Activated T-cell treated with anti-CD3 and anti-CD28 coated beads, Interleukin-2, amount 50 U/mL, for 24 hours (primary cell): Measurements from ENCODE around the gene IFNG.

Experiments used
- DNase-seq: peaks from one replicate; pipeline ENCODE4 v3.0.0-alpha.2; 2020
- H3K27ac Mint-ChIP-seq: 2 replicates; pipeline ENCODE4 v1.8.0; 2020; ENCODE audit warnings: mild to moderate bottlenecking, mixed read lengths
- H3K27me3 Mint-ChIP-seq: 2 replicates; pipeline ENCODE4 v1.8.0; 2020; ENCODE audit warnings: mixed read lengths
- H3K36me3 Mint-ChIP-seq: 2 replicates; pipeline ENCODE4 v1.8.0; 2020; ENCODE audit warnings: low read depth, mixed read lengths
- H3K4me1 Mint-ChIP-seq: 2 replicates; pipeline ENCODE4 v1.8.0; 2020; ENCODE audit warnings: low read depth, mixed read lengths
- H3K4me3 Mint-ChIP-seq: 2 replicates; pipeline ENCODE4 v1.8.0; 2020; ENCODE audit warnings: mild to moderate bottlenecking, moderate library complexity, mixed read lengths
- H3K9me3 Mint-ChIP-seq: 2 replicates; pipeline ENCODE4 v1.8.0; 2020; ENCODE audit warnings: mixed read lengths

IFNG gene

GRCh38 chr12:68114606-68115005 lies 44.9 kb downstream of the IFNG start:
- H3K9me3 Mint-ChIP-seq = no peaks in the 10 kb centered on the region
- no peak overlapping the region for H3K27ac Mint-ChIP-seq
- no peaks in the 10 kb centered on the region for H3K27me3 Mint-ChIP-seq
- DNase-seq = no peak
- no peaks in the 10 kb centered on the region for H3K36me3 Mint-ChIP-seq
- peaks cover 50% of the 10 kb centered on the region for H3K4me1 Mint-ChIP-seq
- no peak overlapping the region for H3K4me3 Mint-ChIP-seq

- Mint-ChIP-seq H3K27me3 (no peaks in the 10 kb centered on the region), H3K27ac (no peak overlapping the region), H3K4me3 (no peak overlapping the region), H3K36me3 (no peaks in the 10 kb centered on the region), H3K9me3 (no peaks in the 10 kb centered on the region), H3K4me1 (peaks cover 45% of the 10 kb centered on the region)
- peak; percentile 58 for DNase-seq
Observed at GRCh38 chr12:68113644-68114043, 45.9 kb downstream of the IFNG start.

- no peak for DNase-seq
- Mint-ChIP-seq H3K27me3 (no peaks in the 10 kb centered on the region), H3K4me3 (no peak overlapping the region), H3K27ac (no peak overlapping the region), H3K36me3 (no peaks in the 10 kb centered on the region), H3K9me3 (no peaks in the 10 kb centered on the region), H3K4me1 (peaks cover 31% of the 10 kb centered on the region)
Observed at GRCh38 chr12:68111995-68112394, 47.5 kb downstream of the IFNG start.

GRCh38 chr12:68109444-68110217 lies 49.9 kb downstream of the IFNG start:
- Mint-ChIP-seq H3K9me3 (no peaks in the 10 kb centered on the region), H3K36me3 (no peaks in the 10 kb centered on the region), H3K4me3 (no peak overlapping the region), H3K4me1 (peaks cover 15% of the 10 kb centered on the region), H3K27ac (no peak overlapping the region), H3K27me3 (no peaks in the 10 kb centered on the region)
- DNase-seq = no peak

- DNase-seq = no peak
- no peak overlapping the region for H3K4me3 Mint-ChIP-seq
- H3K4me1 Mint-ChIP-seq = peaks cover 12% of the 10 kb centered on the region
- no peak overlapping the region for H3K27ac Mint-ChIP-seq
- no peaks in the 10 kb centered on the region for H3K27me3 Mint-ChIP-seq
- no peaks in the 10 kb centered on the region for H3K36me3 Mint-ChIP-seq
- no peaks in the 10 kb centered on the region for H3K9me3 Mint-ChIP-seq
Observed at GRCh38 chr12:68109001-68109400, 50.5 kb downstream of the IFNG start.

GRCh38 chr12:68106660-68107059 lies 52.9 kb downstream of the IFNG start:
- Mint-ChIP-seq H3K9me3 (no peaks in the 10 kb centered on the region), H3K27me3 (no peaks in the 10 kb centered on the region), H3K36me3 (no peaks in the 10 kb centered on the region), H3K27ac (no peak overlapping the region), H3K4me1 (peaks cover 2% of the 10 kb centered on the region), H3K4me3 (no peak overlapping the region)
- DNase-seq = no peak

- H3K4me1 Mint-ChIP-seq = peaks cover 2% of the 10 kb centered on the region
- DNase-seq = no peak
- H3K4me3 Mint-ChIP-seq = no peak overlapping the region
- no peaks in the 10 kb centered on the region for H3K27me3 Mint-ChIP-seq
- H3K9me3 Mint-ChIP-seq = no peaks in the 10 kb centered on the region
- H3K36me3 Mint-ChIP-seq = no peaks in the 10 kb centered on the region
- H3K27ac Mint-ChIP-seq = no peak overlapping the region
Observed at GRCh38 chr12:68106160-68106559, 53.4 kb downstream of the IFNG start.
